Stimulated activated CD8-positive, alpha-beta memory T cell treated with anti-CD3 and anti-CD28 coated beads, Interleukin-15, amount 100 ng/mL, for 24 hours (primary cell): ENCODE results near the gene DHRS9.
A peak's percentile ranks its signal among the peaks of the same experiment; 100 is the strongest.
"Not testable (repeated sequence)": the region's sequence is repeated elsewhere in the genome, so short reads cannot be mapped to it uniquely, and the experiment has no call there.

Experiments
- DNase-seq: peaks from one replicate; pipeline ENCODE4 v3.0.0-alpha.2; 2020; ENCODE audit warnings: low read depth

Gene DHRS9

DNA sequence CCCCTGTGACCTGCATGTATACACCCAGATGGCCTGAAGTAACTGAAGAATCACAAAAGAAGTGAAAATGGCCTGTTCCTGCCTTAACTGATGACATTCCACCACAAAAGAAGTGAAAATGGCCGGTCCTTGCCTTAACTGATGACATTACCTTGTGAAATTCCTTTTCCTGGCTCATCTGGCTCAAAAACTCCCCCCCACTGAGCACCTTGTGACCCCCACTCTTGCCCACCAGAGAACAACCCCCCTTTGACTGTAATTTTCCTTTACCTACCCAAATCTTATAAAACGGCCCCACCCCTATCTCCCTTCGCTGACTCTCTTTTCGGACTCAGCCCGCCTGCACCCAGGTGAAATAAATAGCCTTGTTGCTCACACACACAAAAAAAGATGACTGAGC is 67.1 kb downstream of the DHRS9 start:
- DNase-seq, result not testable (repeated sequence)

DNA sequence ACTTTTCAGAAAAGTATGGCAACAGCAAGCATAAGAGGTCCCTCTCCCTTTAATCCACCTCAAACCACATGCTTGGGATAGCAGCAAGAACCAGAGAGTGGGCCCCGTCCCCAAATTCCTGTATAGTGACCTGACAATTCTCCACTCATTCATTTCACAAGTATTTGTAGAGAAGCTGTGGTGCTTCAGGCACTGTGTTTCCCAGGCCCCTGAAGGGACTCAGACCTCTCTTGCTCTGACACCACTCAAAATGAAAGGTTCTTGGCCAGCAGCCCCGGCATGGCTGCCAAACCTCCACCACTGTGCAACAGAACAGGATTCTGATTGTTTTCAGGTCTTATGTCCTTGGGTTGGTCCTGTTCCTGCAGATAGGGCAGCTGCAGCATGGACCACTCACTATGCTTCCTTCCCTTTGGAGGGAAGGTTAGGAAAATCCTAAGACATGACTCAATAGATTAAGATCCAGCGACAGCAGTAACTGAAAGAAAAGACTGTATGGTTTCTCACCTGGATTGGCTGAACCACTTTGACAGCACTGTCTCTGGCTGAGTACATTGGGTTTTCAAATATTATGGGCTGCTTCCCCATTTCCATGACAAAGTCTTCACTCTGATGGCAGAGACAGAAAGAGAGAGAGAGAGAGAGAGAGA is 67.6 kb downstream of the DHRS9 start:
- no peak for DNase-seq

DNA sequence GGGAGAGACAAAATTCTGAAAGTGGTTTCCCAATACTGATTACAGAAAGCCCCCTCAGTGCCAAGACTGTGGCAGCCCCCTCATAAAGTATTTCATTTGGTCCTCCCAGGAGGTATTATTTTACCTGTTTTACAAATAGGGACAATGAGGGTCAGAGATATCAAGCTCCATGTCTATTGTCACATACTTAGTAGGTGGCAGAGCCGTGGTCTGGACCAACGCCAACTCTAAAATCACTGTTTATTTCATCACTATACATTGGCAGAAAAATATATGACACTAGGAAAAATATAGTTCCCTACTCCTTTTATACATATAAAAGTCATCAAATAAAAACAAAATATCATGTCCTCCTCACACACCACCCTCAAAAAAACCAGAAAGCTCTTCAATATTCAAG is 68.6 kb downstream of the DHRS9 start:
- DNase-seq, result no peak

DNA sequence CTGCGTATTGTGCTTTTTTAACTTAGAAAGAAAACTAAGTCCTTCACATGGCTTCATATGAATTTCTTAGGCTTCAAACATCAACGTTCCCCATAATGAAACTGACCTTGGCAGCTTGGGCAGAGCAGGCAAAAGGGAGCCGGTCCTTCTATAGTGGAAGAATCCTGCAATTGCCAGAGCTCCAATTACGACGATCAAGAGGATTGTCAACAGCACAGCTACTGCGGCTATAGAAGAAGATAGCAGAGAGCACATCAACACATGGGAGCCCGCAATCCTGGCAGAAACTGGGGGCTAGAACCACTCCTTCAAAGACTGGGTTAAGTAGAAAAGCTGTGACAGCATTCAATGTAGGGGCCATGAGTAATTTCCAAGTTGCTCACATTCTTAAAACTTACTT is 69.8 kb downstream of the DHRS9 start:
- no peak for DNase-seq

DNA sequence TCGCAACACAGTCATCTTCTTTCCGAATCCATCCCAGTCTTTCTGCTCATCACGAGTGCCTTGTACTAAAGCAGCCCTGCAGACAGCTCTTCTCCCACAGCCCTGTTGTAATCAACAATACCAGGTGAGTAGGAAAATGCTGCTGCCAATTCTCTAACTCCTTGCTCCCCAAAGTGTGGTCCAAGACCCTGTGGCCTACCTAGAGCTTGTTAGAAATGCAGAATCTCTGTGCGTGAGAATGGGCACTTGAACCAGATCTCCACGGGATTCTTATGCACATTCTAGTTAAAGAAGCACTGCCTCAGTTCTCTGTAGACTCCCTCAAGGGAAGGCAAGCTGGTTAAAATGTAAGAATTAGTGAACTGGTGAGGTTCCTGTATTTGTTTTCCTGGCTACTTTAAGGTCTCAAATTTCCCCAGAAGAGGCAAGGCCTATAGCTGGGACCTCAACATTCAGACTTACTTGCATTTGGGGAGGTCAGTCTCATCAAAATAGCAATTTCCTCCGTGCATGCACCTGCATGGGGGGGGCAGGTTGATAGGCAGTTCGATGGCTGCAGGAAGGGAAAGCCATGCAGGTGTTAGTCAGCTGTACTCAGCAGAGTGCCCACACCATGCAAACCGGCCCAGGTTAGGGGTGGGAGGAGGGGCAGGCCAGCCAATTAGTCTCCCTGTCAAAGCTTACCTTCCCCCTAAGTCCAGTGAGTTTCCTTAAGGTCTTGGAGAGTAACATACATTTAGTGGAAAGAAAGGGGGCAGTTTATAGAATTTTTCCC is 70.8 kb downstream of the DHRS9 start:
- DNase-seq, result no peak

DNA sequence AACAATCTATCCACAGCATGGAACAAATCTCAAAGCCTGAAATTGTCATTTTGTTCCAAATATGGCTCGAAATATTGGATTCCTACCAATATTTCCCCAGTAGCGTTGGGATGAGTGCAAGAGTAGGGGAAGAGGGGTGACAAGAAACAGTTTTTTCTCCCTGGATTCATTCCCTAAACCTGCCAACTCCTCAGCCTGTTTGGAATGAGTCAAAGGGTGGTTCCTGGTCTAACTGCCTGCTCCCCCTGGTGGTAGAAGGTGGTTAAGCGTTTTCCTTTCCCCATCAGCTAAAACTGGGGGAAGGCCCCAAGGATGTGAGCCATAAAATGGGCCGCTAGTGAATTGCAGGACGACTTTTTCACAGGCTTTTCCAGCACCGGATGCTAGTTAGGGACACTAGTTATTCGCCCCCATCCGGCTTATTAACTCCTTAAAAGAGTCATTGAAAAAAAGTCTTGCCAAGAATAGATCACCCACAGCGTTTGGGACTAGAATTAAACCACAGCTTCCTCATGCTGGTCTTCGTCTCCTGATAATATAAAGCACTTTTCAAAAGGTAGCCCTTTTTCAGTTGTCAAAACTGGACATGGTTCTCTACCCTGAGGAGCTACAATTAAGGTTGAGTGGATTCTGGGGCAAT is 72.5 kb downstream of the DHRS9 start:
- DNase-seq, result peak; percentile 12

DNA sequence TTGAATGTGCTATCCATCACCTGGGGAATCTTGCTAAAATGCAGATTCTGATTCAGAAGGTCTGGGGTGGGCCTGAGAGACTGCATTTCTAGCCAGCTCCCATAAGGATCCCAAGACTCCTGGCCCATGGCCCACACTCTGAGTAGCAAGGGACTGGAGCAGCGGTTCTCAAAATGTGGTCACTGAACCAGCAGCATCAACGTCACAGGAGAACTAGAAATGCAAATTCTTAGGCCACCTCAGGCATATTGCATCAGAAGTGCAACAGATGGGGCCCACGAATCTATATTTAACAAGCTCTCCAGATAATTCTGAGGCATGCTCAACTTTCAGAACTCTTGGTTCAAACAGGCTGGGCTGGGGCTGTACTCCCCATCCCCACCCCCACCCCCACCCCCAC is 74.6 kb downstream of the DHRS9 start:
- DNase-seq, result no peak
